DOHH2 (cell line): ENCODE data around the gene EEFSEC.

Experiments used
- EZH2phosphoT487 ChIP-seq: fragments of 200-600 bp; sonication (generic); IDR thresholded peaks from 2 replicates; pipeline ENCODE4 v1.6.1; 2017; ENCODE audit warnings: borderline replicate concordance, mild to moderate bottlenecking, antibody characterized with exemption, low read length, moderate library complexity, mixed read lengths
- TF ChIP-seq, protein P1 (sequence below): fragments of 200-600 bp; sonication (generic); IDR thresholded peaks from one replicate; pipeline ENCODE4 v1.5.1; 2014; ENCODE audit warnings: antibody characterized with exemption, mild to moderate bottlenecking, low read depth, low read length; ENCODE audit not compliant: poor library complexity, severe bottlenecking

DNA sequence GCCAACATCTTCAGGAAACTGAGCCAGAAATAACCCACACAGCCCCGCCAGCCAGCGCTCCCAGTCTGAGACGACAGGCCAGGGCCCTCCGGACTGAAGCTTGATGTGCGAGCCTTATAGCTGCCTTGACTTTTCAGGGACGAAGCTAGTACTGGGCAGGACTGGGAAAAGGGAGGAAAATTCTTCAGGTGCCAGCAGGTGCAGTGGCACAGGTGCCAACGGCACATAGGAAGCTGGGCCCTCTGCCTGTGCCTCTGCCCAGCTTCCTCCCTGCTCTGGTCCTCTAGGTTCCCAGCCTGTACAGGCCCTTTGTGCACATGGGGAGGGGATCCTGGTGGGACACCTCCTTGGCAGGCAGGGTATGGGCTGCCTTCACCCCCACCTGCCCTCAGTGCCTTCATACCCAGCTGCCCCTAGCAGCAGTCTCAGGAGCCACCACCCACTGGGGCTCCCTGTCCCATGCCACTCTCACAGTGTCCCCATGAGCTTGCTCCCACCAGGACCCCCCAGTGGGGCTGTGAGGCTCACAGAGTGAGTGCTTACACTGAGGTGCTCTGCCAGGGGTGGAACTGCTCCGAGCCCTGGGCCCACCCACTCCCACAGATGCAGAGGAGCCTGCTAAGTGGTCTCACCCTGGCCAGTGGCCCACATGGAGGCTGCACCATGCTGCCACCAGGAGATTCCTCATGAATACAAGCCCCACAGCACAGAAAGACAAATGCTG, 252.4 kb downstream of the EEFSEC start:
- TF ChIP-seq, protein P1, sequence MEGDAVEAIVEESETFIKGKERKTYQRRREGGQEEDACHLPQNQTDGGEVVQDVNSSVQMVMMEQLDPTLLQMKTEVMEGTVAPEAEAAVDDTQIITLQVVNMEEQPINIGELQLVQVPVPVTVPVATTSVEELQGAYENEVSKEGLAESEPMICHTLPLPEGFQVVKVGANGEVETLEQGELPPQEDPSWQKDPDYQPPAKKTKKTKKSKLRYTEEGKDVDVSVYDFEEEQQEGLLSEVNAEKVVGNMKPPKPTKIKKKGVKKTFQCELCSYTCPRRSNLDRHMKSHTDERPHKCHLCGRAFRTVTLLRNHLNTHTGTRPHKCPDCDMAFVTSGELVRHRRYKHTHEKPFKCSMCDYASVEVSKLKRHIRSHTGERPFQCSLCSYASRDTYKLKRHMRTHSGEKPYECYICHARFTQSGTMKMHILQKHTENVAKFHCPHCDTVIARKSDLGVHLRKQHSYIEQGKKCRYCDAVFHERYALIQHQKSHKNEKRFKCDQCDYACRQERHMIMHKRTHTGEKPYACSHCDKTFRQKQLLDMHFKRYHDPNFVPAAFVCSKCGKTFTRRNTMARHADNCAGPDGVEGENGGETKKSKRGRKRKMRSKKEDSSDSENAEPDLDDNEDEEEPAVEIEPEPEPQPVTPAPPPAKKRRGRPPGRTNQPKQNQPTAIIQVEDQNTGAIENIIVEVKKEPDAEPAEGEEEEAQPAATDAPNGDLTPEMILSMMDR, result no peak
- no peak for TF ChIP-seq EZH2phosphoT487
